Thymus (tissue), 11 donors: ENCODE results near the gene GALC. TPM values are rescaled to one million over a fixed set of nuclear protein-coding genes. Genes with fewer than 3 reads are reported as not detected.
A peak's percentile ranks its signal among the peaks of the same experiment; 100 is the strongest.

Experiments used
- DNase-seq, 9 donors: peaks; one replicate each; pipeline ENCODE4 v3.0.0-alpha.2; 2013; ENCODE audit warnings: low spot score in 9 of 9, low read depth in 6 of 9, missing footprints in 1 of 9
- H3K27ac ChIP-seq, 2 donors: one replicate each; pipeline ENCODE4 v1.5.1; 2013; ENCODE audit warnings: control low read depth in 1 of 2, low read depth in 1 of 2, low read length in 1 of 2, mild to moderate bottlenecking in 1 of 2, moderate library complexity in 1 of 2
- H3K27me3 ChIP-seq, 2 donors: one replicate each; pipeline ENCODE4 v1.5.1; 2013; ENCODE audit warnings: low read length in 1 of 2; ENCODE audit not compliant: control insufficient read depth in 2 of 2, insufficient read depth in 1 of 2
- H3K36me3 ChIP-seq, 2 donors: one replicate each; pipeline ENCODE4 v1.5.1; 2013; ENCODE audit warnings: low read length in 1 of 2, mild to moderate bottlenecking in 1 of 2, moderate library complexity in 1 of 2; ENCODE audit not compliant: control insufficient read depth in 2 of 2, insufficient read depth in 2 of 2
- H3K4me1 ChIP-seq, 2 donors: one replicate each; pipeline ENCODE4 v1.5.1; 2013; ENCODE audit warnings: low read length in 2 of 2; ENCODE audit not compliant: control insufficient read depth in 2 of 2, insufficient read depth in 2 of 2
- H3K4me3 ChIP-seq, 2 donors: one replicate each; pipeline ENCODE4 v1.5.1; 2013; ENCODE audit warnings: low read length in 2 of 2, control low read depth in 1 of 2, mild to moderate bottlenecking in 1 of 2
- H3K9me3 ChIP-seq, 2 donors: one replicate each; pipeline ENCODE4 v1.5.1; 2013; ENCODE audit warnings: low read length in 1 of 2, mild to moderate bottlenecking in 1 of 2; ENCODE audit not compliant: control insufficient read depth in 2 of 2, insufficient read depth in 1 of 2
- WGBS: extraction: QIAGEN DNeasy Blood & Tissue Kit; methylation state at CpG from one replicate; pipeline ENCODE4 v1.1.7; 2013; 5-methylcytosine and 5-hydroxymethylcytosine counted together
- polyA plus RNA-seq: library from polyadenylated mRNA; stranded (reverse); fragments of 200-250 nt; gene quantifications from one replicate; pipeline ENCODE4 v1.2.3, GENCODE V29; 2013
- total RNA-seq: library from RNA; stranded (reverse); fragments of 120-200 nt; gene quantifications from one replicate; pipeline ENCODE4 v1.2.4, GENCODE V29; 2013
- donor health status: healthy.

GALC gene
- total and polyA plus RNA-seq, 2 donors = 12.5 to 14.4 TPM

DNA sequence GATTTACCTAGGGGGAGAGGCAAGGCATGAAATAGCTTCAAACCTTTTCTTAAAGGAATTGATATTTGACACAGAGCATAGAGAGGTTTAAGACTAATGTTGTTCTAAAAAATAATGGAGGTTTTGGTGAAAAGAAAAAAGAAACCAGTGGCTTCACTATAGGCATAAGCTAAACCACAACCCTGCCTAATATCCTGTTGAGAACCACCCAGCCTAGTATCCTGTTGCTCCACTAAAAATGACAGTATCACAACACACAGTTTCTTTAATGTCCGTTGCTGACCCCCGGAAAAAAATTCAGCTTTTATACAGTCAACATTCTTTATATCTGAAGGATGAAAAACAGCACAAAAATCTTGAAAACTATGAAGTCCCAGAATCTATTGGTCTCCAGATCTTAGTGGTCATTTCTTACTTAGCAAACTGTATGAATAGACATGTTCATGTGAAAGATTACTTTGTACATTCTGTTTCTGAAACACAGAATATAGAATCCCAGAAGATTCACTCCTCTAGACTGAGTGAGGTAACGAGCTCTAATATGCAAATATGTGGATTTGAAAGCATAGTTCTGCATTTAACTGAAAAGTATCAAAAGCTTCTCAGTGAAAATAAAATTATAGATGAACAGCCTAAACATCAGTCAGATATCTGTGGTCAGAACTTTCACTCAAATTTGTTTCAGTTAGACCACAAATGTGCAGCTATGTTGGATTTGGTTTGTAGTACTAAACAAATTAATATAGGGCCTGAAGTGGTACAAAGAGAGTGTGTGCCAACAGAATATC, 40.5 kb downstream of the GALC start:
- Histone ChIP-seq H3K4me1 (no peaks in the 10 kb centered on the region), H3K4me3 (no peak overlapping the region), H3K9me3 (no peaks in the 10 kb centered on the region), H3K36me3 (peaks cover 10% of the 10 kb centered on the region in 2 donors), H3K27ac (no peak overlapping the region), H3K27me3 (no peaks in the 10 kb centered on the region)
- 20% methylated on average over 3 of the region's 3 CpGs for WGBS
- peak in 2 of 9 donors; percentile 6 to 19 for DNase-seq

DNA sequence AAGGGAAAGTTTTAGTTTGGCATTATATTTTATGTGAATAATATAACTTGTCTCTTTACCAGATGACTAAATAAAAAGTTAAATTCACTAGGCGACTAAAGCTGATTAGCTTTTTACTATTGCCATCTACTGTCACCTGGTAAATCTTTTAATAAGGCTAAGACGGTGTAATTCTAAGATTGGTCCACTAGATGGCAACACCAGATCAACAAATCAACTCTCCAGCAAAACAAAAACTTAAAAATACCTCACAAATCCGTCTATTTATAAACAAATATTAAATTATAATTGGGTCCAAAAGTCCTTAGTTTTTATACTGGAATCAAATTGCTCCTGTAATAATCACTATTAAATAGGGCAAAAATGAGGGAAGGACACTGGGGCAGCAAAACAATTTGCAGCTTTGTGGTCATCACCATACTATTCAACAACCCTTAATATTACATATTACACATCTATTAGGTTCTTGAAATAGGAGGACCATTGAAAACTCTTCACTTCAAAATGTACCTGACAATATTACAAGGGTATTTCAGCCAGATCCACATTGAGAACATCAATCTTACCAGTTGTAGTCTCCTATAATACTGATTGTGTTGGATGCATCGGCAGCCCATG, 47.9 kb downstream of the GALC start:
- Histone ChIP-seq H3K4me1 (no peaks in the 10 kb centered on the region), H3K36me3 (peaks cover 11 to 21% of the 10 kb centered on the region in 2 donors), H3K27me3 (no peaks in the 10 kb centered on the region), H3K27ac (no peak overlapping the region), H3K9me3 (no peaks in the 10 kb centered on the region), H3K4me3 (no peak overlapping the region)
- 48% methylated on average over 4 of the region's 4 CpGs for WGBS
- peak in 8 of 9 donors; percentile 22 to 66 (median 43) for DNase-seq

- DNase-seq = no peak
- H3K9me3 ChIP-seq = no peaks in the 10 kb centered on the region
- H3K36me3 ChIP-seq = peaks cover 0 to 8% of the 10 kb centered on the region in 2 donors
- no peak overlapping the region for H3K27ac ChIP-seq
- 96% methylated on average over 2 of the region's 2 CpGs for WGBS
- no peak overlapping the region for H3K4me3 ChIP-seq
- H3K27me3 ChIP-seq = no peaks in the 10 kb centered on the region
- no peaks in the 10 kb centered on the region for H3K4me1 ChIP-seq
Measured at GRCh38 chr14:87940894-87941293, 52.1 kb downstream of the GALC start.

DNA sequence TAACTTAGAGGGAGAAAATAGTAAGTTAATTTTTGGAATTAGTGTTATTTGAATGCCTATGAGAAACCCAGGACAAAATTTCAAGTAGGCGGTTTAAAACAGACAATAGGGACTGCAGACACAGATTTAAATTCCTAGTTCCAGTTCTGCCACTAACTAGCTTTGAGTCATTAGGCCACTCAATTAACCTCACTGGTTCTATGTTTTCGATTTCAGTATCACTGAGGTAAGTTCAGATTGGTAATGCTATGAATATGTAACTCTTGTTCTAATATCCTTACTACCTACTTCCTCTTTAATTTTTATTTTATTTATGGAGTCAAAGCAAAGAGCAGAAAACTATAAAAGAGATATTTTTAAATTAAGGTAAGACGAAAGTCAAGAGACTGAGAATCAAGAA, 52.6 kb downstream of the GALC start:
- H3K9me3 ChIP-seq = no peaks in the 10 kb centered on the region
- H3K4me1 ChIP-seq = no peaks in the 10 kb centered on the region
- no peak overlapping the region for H3K4me3 ChIP-seq
- H3K27ac ChIP-seq = no peak overlapping the region
- H3K36me3 ChIP-seq = peaks cover 0 to 6% of the 10 kb centered on the region in 2 donors
- no peak for DNase-seq
- no peaks in the 10 kb centered on the region for H3K27me3 ChIP-seq
- 96% methylated on average over 3 of the region's 3 CpGs for WGBS

DNA sequence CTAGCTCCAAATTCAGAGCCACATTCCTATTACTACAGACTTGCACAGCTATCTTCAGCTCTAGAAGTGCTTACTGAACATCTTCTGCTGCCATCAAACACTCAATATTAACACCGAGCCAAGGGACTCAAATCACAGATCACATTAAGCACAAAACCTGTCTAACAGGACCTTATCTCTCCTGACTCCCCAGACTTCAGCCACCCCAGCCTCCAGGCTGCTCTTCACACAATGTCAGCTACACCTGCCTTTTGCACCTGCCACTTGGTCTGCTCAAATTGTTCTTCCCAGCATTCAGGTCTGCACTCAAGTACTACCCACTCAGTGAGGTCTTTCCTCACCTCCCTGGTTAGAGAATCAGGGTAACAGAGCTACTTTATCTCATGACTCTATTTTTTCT, 57.1 kb downstream of the GALC start:
- no peak for DNase-seq
- 90% methylated on average over 1 of the region's 1 CpG for WGBS

DNA sequence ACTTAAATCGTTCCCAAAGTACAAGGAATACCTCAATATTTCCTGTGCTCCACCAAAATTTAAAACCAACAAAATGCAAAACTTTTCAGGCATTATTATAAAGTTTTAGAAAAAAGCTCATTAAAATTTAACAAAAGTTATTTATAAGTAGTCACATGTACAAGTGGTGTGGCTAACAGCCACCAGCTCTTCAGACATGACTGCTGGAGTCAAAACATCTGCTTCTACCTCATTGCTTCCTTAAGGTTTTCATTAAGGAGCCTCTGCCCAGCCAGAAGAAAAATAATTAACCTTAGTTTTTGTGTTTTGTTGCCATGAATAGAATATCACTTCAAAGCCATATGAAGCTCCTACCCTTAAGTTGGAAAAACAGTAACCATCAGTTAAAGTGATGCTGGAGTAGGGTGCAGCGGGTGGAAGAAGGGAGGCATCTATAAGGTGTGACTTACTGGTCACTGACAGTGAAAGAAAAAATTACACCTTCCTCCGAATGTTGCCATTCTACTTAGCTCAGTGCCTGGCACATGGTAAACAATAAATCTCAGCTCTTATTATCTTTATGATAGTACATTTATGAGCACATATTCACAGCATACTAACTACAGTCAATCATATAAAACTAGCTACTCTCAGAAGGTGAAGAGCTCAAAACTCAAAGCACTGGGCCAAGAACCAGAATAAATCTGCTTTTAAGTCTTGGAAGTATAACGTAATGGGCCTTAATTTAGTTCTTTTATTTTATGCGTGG, 57.7 kb downstream of the GALC start:
- WGBS = 52% methylated on average over 5 of the region's 5 CpGs
- DNase-seq = no peak
- Histone ChIP-seq H3K27me3 (no peaks in the 10 kb centered on the region), H3K4me1 (no peaks in the 10 kb centered on the region), H3K9me3 (no peaks in the 10 kb centered on the region), H3K27ac (no peak overlapping the region), H3K36me3 (peaks cover 2 to 3% of the 10 kb centered on the region in 2 donors), H3K4me3 (no peak overlapping the region)

More for the DNA sequence above, 57.1 kb downstream of the GALC start:
- no peaks in the 10 kb centered on the region for H3K9me3 ChIP-seq
- no peaks in the 10 kb centered on the region for H3K4me1 ChIP-seq
- no peak overlapping the region for H3K4me3 ChIP-seq
- no peaks in the 10 kb centered on the region for H3K27me3 ChIP-seq
- peaks cover 2 to 3% of the 10 kb centered on the region in 2 donors for H3K36me3 ChIP-seq
- no peak overlapping the region for H3K27ac ChIP-seq

DNA sequence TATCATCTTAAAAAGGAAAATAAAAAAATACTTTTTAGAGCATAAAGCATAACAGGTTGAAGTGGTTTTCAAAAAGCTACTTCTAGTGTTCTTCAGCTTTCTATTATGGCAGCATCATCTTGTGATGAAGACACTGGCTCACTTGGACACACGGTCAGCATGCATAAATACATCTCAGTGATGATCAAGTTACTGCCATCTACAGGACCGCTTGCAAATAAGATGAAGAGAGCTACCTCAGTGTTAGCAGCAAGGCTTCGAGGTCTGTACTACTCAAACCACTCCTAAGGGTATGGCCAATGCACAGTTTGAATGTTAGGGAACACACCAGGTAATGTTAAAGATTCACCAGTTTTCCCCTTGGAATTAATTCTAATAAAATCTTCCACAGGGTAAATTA, 58.8 kb downstream of the GALC start:
- Histone ChIP-seq H3K36me3 (peaks cover 2 to 3% of the 10 kb centered on the region in 2 donors), H3K27ac (no peak overlapping the region), H3K27me3 (no peaks in the 10 kb centered on the region), H3K4me1 (no peaks in the 10 kb centered on the region), H3K9me3 (no peaks in the 10 kb centered on the region), H3K4me3 (no peak overlapping the region)
- WGBS = 94% methylated on average over 3 of the region's 3 CpGs
- DNase-seq = no peak

- WGBS = 96% methylated on average over 6 of the region's 6 CpGs
- H3K27ac ChIP-seq = no peak overlapping the region
- no peak for DNase-seq
- H3K4me3 ChIP-seq = no peak overlapping the region
- H3K27me3 ChIP-seq = no peaks in the 10 kb centered on the region
- no peaks in the 10 kb centered on the region for H3K4me1 ChIP-seq
- H3K9me3 ChIP-seq = peaks cover 0 to 12% of the 10 kb centered on the region in 2 donors
- H3K36me3 ChIP-seq = no peaks in the 10 kb centered on the region
Measured at GRCh38 chr14:87916886-87917275, 76.1 kb downstream of the GALC start.
